ENCODE results near the gene CAD. TPM values are rescaled to one million over a fixed set of nuclear protein-coding genes. Genes with fewer than 3 reads are reported as not detected.

Gene CAD
- polyA plus RNA-seq, 1 donor from 2014 or later: 14.2 TPM

DNA sequence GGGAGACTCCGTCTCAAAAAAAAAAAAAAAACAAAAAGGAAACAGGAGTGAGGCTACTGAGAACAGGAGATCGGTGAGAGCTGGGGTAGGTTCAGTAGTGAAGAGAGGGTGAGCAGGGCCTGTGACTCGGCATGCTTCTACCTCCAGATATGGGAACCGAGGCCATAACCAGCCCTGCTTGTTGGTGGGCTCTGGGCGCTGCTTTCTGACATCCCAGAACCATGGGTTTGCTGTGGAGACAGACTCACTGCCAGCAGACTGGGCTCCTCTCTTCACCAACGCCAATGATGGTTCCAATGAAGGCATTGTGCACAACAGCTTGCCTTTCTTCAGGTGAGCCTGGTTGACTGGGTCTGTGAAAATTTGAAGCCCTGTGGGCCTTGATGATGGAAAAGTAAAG is 6.2 kb downstream of the CAD start:
- H2AFZ ChIP-seq (ENCODE audit: low read depth, low read length): no peak overlapping the region
- no peak overlapping the region for H3K4me2 ChIP-seq (ENCODE audit: low read length)
- no peaks in the 10 kb centered on the region for H3K79me2 ChIP-seq (replicated peaks; ENCODE audit: insufficient read depth, low read length)
- H3K27ac ChIP-seq (ENCODE audit: low read length): no peak overlapping the region
- H3K9me2 ChIP-seq (ENCODE audit: insufficient read depth, low read length): no peaks in the 10 kb centered on the region
- H3K9ac ChIP-seq (ENCODE audit: low read length): no peak overlapping the region
- no peaks in the 10 kb centered on the region for H4K20me1 ChIP-seq (ENCODE audit: insufficient read depth)
- H3K27me3 ChIP-seq (ENCODE audit: insufficient read depth, low read depth, low read length): no peaks in the 10 kb centered on the region
- no peaks in the 10 kb centered on the region for H3K9me3 ChIP-seq (ENCODE audit: low read length)
- no peaks in the 10 kb centered on the region for H3F3A ChIP-seq (ENCODE audit: insufficient read depth, low read length, poor library complexity, severe bottlenecking)
- TF ChIP-seq, protein P1, sequence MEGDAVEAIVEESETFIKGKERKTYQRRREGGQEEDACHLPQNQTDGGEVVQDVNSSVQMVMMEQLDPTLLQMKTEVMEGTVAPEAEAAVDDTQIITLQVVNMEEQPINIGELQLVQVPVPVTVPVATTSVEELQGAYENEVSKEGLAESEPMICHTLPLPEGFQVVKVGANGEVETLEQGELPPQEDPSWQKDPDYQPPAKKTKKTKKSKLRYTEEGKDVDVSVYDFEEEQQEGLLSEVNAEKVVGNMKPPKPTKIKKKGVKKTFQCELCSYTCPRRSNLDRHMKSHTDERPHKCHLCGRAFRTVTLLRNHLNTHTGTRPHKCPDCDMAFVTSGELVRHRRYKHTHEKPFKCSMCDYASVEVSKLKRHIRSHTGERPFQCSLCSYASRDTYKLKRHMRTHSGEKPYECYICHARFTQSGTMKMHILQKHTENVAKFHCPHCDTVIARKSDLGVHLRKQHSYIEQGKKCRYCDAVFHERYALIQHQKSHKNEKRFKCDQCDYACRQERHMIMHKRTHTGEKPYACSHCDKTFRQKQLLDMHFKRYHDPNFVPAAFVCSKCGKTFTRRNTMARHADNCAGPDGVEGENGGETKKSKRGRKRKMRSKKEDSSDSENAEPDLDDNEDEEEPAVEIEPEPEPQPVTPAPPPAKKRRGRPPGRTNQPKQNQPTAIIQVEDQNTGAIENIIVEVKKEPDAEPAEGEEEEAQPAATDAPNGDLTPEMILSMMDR (IDR thresholded peaks at IDR 0.05; ENCODE audit: poor library complexity, severe bottlenecking): no peak
- TF ChIP-seq MXI1 (conservative IDR thresholded peaks at IDR 0.05; ENCODE audit: poor library complexity, severe bottlenecking) (no peak), EZH2 (IDR thresholded peaks at IDR 0.05; ENCODE audit: borderline replicate concordance, insufficient read depth, low read length, poor library complexity, severe bottlenecking) (no peak), SMC3 (conservative IDR thresholded peaks at IDR 0.05; ENCODE audit: poor library complexity) (no peak)
- TF ChIP-seq, protein P2, sequence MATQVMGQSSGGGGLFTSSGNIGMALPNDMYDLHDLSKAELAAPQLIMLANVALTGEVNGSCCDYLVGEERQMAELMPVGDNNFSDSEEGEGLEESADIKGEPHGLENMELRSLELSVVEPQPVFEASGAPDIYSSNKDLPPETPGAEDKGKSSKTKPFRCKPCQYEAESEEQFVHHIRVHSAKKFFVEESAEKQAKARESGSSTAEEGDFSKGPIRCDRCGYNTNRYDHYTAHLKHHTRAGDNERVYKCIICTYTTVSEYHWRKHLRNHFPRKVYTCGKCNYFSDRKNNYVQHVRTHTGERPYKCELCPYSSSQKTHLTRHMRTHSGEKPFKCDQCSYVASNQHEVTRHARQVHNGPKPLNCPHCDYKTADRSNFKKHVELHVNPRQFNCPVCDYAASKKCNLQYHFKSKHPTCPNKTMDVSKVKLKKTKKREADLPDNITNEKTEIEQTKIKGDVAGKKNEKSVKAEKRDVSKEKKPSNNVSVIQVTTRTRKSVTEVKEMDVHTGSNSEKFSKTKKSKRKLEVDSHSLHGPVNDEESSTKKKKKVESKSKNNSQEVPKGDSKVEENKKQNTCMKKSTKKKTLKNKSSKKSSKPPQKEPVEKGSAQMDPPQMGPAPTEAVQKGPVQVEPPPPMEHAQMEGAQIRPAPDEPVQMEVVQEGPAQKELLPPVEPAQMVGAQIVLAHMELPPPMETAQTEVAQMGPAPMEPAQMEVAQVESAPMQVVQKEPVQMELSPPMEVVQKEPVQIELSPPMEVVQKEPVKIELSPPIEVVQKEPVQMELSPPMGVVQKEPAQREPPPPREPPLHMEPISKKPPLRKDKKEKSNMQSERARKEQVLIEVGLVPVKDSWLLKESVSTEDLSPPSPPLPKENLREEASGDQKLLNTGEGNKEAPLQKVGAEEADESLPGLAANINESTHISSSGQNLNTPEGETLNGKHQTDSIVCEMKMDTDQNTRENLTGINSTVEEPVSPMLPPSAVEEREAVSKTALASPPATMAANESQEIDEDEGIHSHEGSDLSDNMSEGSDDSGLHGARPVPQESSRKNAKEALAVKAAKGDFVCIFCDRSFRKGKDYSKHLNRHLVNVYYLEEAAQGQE (IDR thresholded peaks at IDR 0.05; ENCODE audit: borderline replicate concordance): no peak
- no peak overlapping the region for H3K4me3 ChIP-seq (ENCODE audit: low read length)
- no peaks in the 10 kb centered on the region for H3K36me3 ChIP-seq (ENCODE audit: insufficient read depth, low read length)

DNA sequence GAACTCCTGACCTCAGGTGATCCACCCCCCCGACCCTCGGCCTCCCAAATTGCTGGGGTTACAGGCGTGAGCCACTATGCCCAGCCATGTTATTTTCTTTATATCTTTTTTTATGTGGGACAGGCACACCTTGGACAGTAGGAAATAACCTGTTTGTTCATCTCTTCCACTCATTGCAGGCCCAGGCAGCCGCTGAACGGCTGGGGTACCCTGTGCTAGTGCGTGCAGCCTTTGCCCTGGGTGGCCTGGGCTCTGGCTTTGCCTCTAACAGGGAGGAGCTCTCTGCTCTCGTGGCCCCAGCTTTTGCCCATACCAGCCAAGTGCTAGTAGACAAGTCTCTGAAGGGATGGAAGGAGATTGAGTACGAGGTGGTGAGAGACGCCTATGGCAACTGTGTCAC is 8.4 kb downstream of the CAD start:
- H3K27me3 ChIP-seq (ENCODE audit: insufficient read depth, low read depth, low read length): no peaks in the 10 kb centered on the region
- no peaks in the 10 kb centered on the region for H3K36me3 ChIP-seq (ENCODE audit: insufficient read depth, low read length)
- no peak overlapping the region for H3K9ac ChIP-seq (ENCODE audit: low read length)

More for the DNA sequence above, 8.4 kb downstream of the CAD start:
- no peak overlapping the region for H3K4me2 ChIP-seq (ENCODE audit: low read length)
- no peak overlapping the region for H3K27ac ChIP-seq (ENCODE audit: low read length)
- H3K4me3 ChIP-seq (ENCODE audit: low read length): no peak overlapping the region
- TF ChIP-seq POLR2AphosphoS5 (IDR thresholded peaks at IDR 0.05): no peak
- TF ChIP-seq, protein P1 (IDR thresholded peaks at IDR 0.05; ENCODE audit: poor library complexity, severe bottlenecking): no peak
- TF ChIP-seq EZH2 (IDR thresholded peaks at IDR 0.05; ENCODE audit: borderline replicate concordance, insufficient read depth, low read length, poor library complexity, severe bottlenecking): no peak
- no peak for TF ChIP-seq RAD21 (conservative IDR thresholded peaks at IDR 0.05)
- no peak for TF ChIP-seq TAF1 (IDR thresholded peaks at IDR 0.05; ENCODE audit: low read depth)
- TF ChIP-seq, protein P2 (IDR thresholded peaks at IDR 0.05; ENCODE audit: borderline replicate concordance): no peak
- TF ChIP-seq SMC3 (conservative IDR thresholded peaks at IDR 0.05; ENCODE audit: poor library complexity): no peak
- H4K20me1 ChIP-seq (ENCODE audit: insufficient read depth): no peaks in the 10 kb centered on the region
- H3F3A ChIP-seq (ENCODE audit: insufficient read depth, low read length, poor library complexity, severe bottlenecking): no peaks in the 10 kb centered on the region
- H3K79me2 ChIP-seq (replicated peaks; ENCODE audit: insufficient read depth, low read length): no peaks in the 10 kb centered on the region
- no peaks in the 10 kb centered on the region for H3K9me3 ChIP-seq (ENCODE audit: low read length)
- H3K9me2 ChIP-seq (ENCODE audit: insufficient read depth, low read length): no peaks in the 10 kb centered on the region
- no peak overlapping the region for H2AFZ ChIP-seq (ENCODE audit: low read depth, low read length)

Measured in neural cell (in vitro differentiated cells).